Lung (tissue), 12 donors: ENCODE results near the gene PHLDB2. TPM values are rescaled to one million over a fixed set of nuclear protein-coding genes. Genes with fewer than 3 reads are reported as not detected.

Experiments used
- ATAC-seq: fragments of 200-7000 bp; cut with Tn5 transposase; one replicate; pipeline ENCODE4 v1.9.1; 2020; ENCODE audit warnings: moderate number of reproducible peaks; ENCODE audit not compliant: insufficient read depth, low FRiP score
- DNase-seq, 3 donors: peaks; one replicate each; pipeline ENCODE4 v3.0.0-alpha.2; 2013 to 2017
- H3K27ac ChIP-seq, 2 donors: one replicate each; pipeline ENCODE4 v1.5.1; 2013; ENCODE audit warnings: mild to moderate bottlenecking in 2 of 2, moderate library complexity in 2 of 2, control low read depth in 1 of 2, inconsistent platforms in 1 of 2, low read depth in 1 of 2, low read length in 1 of 2
- H3K27me3 ChIP-seq, 3 donors: one replicate each; pipeline ENCODE4 v1.5.1; 2013; ENCODE audit warnings: low read length in 2 of 3; ENCODE audit not compliant: control insufficient read depth in 3 of 3, insufficient read depth in 3 of 3
- H3K36me3 ChIP-seq, 4 donors: one replicate each; pipeline ENCODE4 v1.5.1; 2013; ENCODE audit warnings: low read length in 4 of 4, mild to moderate bottlenecking in 1 of 4, moderate library complexity in 1 of 4; ENCODE audit not compliant: control insufficient read depth in 4 of 4, insufficient read depth in 4 of 4
- H3K4me1 ChIP-seq, 5 donors: one replicate each; pipeline ENCODE4 v1.5.1; 2013; ENCODE audit warnings: low read length in 5 of 5, mild to moderate bottlenecking in 2 of 5, moderate library complexity in 1 of 5; ENCODE audit not compliant: control insufficient read depth in 5 of 5, insufficient read depth in 5 of 5
- H3K4me3 ChIP-seq: one replicate; pipeline ENCODE4 v1.5.1; 2013; ENCODE audit warnings: mild to moderate bottlenecking, control low read depth, moderate library complexity
- H3K9ac ChIP-seq, 2 donors: one replicate each; pipeline ENCODE4 v1.5.1; 2013; ENCODE audit warnings: low read length in 2 of 2, control low read depth in 1 of 2; ENCODE audit not compliant: insufficient read depth in 1 of 2
- H3K9me3 ChIP-seq, 4 donors: one replicate each; pipeline ENCODE4 v1.5.1; 2013; ENCODE audit warnings: low read length in 3 of 4, mild to moderate bottlenecking in 1 of 4, moderate library complexity in 1 of 4; ENCODE audit not compliant: control insufficient read depth in 4 of 4, insufficient read depth in 3 of 4
- WGBS, 2 donors: extraction: QIAGEN DNeasy Blood & Tissue Kit; methylation state at CpG; one replicate each; pipeline ENCODE4 v1.1.7; 2013; 5-methylcytosine and 5-hydroxymethylcytosine counted together
- polyA plus RNA-seq, 2 donors: library from polyadenylated mRNA; stranded (reverse); fragments of 200-250 nt; gene quantifications; one replicate each; pipeline ENCODE4 v1.2.1, GENCODE V29; 2013
- total RNA-seq, 2 donors: library from RNA; depleted of rRNA in 1 of 2; stranded (reverse); fragments of >200 nt in 1 of 2; gene quantifications; one replicate each; pipeline ENCODE4 v1.2.1, GENCODE V29; 2014 to 2021
- TF ChIP-seq, protein P1 (sequence below): IDR thresholded peaks from 2 replicates; pipeline ENCODE4 v1.5.1; 2012; ENCODE audit warnings: mild to moderate bottlenecking; ENCODE audit errors: control extremely low read depth, extremely low read depth
- donor health status: control.
- donor health status: control.
- donor health status: Bipolar disorder and iron deficiency.
- donor health status: healthy.
- donor health status: DM: yes; HTN: yes; CAD: no.

The PHLDB2 gene
- total and polyA plus RNA-seq, 4 donors: 14.4 to 58.1 (median 26.7) TPM

DNA sequence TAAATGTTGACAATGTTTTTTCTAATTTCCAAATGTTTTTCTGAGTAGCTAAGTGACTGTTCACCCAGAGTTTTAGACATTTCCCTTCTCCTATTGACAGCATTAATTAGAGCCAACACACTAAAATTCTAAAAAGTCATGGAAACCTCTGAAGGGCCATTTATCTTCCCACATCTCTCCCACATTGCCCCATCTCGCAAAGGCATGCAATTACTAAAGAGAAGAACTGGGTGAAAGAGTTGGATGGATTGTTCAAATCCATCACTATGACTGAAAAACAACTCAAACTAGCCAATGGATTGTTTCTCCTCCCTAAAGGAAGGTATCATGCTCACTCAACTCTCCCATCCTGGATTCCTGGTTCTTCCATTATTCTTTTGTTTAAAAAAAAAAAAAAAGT is 30.0 kb upstream of the PHLDB2 start:
- Histone ChIP-seq H3K27me3 (no peaks in the 10 kb centered on the region), H3K9ac (no peak overlapping the region), H3K36me3 (no peaks in the 10 kb centered on the region), H3K4me1 (peaks cover 0 to 6% (median 0%) of the 10 kb centered on the region in 5 donors), H3K4me3 (no peak overlapping the region), H3K9me3 (no peaks in the 10 kb centered on the region), H3K27ac (no peak overlapping the region)
- 86 to 91% methylated on average over 1 of the region's 1 CpG for WGBS, 2 donors
- DNase-seq (no peak), ATAC-seq (no peak)
- TF ChIP-seq, protein P1, sequence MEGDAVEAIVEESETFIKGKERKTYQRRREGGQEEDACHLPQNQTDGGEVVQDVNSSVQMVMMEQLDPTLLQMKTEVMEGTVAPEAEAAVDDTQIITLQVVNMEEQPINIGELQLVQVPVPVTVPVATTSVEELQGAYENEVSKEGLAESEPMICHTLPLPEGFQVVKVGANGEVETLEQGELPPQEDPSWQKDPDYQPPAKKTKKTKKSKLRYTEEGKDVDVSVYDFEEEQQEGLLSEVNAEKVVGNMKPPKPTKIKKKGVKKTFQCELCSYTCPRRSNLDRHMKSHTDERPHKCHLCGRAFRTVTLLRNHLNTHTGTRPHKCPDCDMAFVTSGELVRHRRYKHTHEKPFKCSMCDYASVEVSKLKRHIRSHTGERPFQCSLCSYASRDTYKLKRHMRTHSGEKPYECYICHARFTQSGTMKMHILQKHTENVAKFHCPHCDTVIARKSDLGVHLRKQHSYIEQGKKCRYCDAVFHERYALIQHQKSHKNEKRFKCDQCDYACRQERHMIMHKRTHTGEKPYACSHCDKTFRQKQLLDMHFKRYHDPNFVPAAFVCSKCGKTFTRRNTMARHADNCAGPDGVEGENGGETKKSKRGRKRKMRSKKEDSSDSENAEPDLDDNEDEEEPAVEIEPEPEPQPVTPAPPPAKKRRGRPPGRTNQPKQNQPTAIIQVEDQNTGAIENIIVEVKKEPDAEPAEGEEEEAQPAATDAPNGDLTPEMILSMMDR: no peak

DNA sequence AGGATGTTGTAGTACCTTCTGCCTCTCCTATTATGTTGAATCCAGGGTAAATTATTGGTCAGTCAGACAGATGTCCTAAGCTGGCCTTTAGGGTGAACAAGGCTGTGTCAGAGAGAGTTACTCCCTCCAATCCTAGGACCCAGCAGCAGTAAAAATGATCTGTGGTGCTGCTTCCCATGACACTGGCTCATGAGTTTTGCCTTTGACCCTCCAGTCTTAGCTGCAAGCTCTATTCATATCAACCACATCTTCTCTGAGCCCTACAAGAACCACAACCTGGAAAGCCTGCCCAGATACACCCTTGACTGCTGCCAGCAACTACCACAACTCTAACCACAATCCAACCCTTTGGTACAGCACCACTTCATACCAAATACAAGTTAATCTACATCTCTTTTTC is 27.2 kb upstream of the PHLDB2 start:
- H3K36me3 ChIP-seq: no peaks in the 10 kb centered on the region
- H3K27me3 ChIP-seq: no peaks in the 10 kb centered on the region
- no peaks in the 10 kb centered on the region for H3K9me3 ChIP-seq
- H3K9ac ChIP-seq: no peak overlapping the region
- no peak overlapping the region for H3K4me3 ChIP-seq
- no peaks in the 10 kb centered on the region for H3K4me1 ChIP-seq
- no peak overlapping the region for H3K27ac ChIP-seq
- ATAC-seq (no peak), DNase-seq (no peak)
- TF ChIP-seq, protein P1: no peak

DNA sequence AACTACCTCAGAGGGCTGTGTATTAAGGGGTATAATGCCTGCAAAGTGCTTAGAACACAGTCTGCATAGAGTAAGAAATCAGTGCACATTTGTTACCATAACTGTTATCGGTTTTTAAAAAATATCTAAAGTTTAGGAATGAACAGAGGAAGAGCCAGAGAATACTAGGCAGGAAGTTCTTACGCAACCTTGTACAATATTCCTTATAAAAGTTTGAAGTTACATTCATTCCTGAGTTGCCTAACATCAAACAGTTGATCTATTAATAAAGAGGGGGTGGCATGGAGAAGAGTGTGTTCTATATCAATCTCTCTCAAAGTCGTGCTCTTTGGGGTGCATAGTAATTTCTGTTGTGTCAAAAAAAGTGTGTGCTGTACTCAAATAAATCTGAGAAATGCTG is 22.0 kb upstream of the PHLDB2 start:
- H3K27ac ChIP-seq: no peak overlapping the region
- 54 to 58% methylated on average over 3 of the region's 3 CpGs for WGBS, 2 donors
- H3K9me3 ChIP-seq: no peaks in the 10 kb centered on the region
- H3K4me3 ChIP-seq: no peak overlapping the region
- no peak overlapping the region for H3K9ac ChIP-seq
- no peaks in the 10 kb centered on the region for H3K27me3 ChIP-seq
- ATAC-seq (no peak), DNase-seq (no peak)
- H3K4me1 ChIP-seq: no peaks in the 10 kb centered on the region
- TF ChIP-seq, protein P1: no peak
- no peaks in the 10 kb centered on the region for H3K36me3 ChIP-seq

DNA sequence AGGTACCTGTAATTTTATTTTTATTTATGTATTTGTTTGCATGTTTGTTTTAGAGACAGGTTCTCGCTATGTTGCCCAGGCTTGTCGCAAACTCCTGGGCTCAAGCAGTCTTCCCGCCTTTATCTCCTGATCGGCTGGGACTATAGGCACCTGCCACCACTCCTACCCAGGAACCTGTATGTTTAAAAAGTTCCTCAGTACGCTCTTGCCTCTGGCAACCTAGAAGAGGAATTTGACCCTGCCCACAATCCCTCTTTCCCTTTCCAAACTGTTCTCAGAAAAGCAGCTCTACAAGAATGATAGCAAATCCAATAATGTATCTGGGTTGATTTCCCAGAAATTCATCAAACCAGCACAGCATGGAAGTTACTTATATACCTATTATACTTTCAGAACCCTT is 20.9 kb upstream of the PHLDB2 start:
- 94 to 99% methylated on average over 5 of the region's 5 CpGs for WGBS, 2 donors
- Histone ChIP-seq H3K9me3 (no peaks in the 10 kb centered on the region), H3K4me1 (no peaks in the 10 kb centered on the region), H3K27me3 (no peaks in the 10 kb centered on the region), H3K4me3 (no peak overlapping the region), H3K27ac (no peak overlapping the region), H3K9ac (no peak overlapping the region), H3K36me3 (no peaks in the 10 kb centered on the region)
- ATAC-seq (no peak), DNase-seq (no peak)
- TF ChIP-seq, protein P1: no peak
